HG03439 (cell line): ENCODE data around the gene GTF3A.
A peak's percentile ranks its signal among the peaks of the same experiment; 100 is the strongest.

Experiments used
- ATAC-seq: cut with Tn5 transposase; IDR thresholded peaks from one replicate; pipeline ENCODE4 v1.9.1; 2021; ENCODE audit warnings: mild to moderate bottlenecking, moderate library complexity; ENCODE audit not compliant: unreplicated experiment

Gene GTF3A

GRCh38 chr13:27404680-27405079 is 19.7 kb upstream of the GTF3A start:
- no peak for ATAC-seq

- no peak for ATAC-seq
These were observed 18.8 kb upstream of the GTF3A start for GRCh38 chr13:27405546-27406134.

- no peak for ATAC-seq
These were observed 18.1 kb upstream of the GTF3A start for GRCh38 chr13:27406178-27406939.

GRCh38 chr13:27408074-27408473 is 16.3 kb upstream of the GTF3A start:
- ATAC-seq = no peak

DNA sequence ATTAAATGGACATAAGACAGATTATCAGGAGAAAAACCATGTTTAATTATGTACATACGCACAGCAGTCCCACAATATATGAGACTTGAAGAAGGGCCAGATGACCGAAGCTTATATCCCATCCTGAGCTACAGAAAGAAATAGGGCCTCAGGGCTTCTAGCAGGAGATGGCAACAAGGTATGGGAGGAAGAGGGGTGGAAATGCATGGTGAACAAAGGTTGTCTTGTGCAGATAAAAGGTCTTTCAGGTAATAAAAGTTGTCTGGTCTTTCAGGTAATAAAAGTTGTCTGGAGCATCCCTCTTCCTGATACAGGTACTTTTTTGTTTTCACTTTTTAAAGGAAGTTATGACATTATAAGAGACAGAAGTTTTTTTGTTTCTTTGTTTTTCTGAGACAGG is 15.4 kb upstream of the GTF3A start:
- no peak for ATAC-seq

GRCh38 chr13:27411341-27411740 is 13.1 kb upstream of the GTF3A start:
- no peak for ATAC-seq

DNA sequence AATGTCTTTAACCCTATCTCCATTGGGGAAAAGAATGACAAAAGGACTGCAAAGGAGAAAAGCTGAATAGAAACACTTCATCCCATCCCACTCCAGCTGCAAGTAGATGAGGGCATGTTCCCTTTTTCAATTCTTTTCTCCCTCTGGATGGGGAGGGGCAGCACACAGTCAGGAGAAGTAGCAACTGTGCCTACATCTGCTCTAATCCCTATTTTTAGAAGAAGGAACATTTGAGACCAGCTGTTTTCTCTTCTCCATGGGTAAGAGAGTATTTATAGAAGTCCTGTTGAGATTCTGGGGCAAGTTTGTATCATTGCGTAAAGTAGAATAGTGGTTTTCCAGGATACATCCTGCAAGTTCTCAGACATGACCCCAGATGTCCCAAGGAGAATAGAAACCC is 9.3 kb upstream of the GTF3A start:
- no peak for ATAC-seq

GRCh38 chr13:27419328-27419727 is 5.1 kb upstream of the GTF3A start:
- no peak for ATAC-seq

GRCh38 chr13:27421101-27421871 is 3.1 kb upstream of the GTF3A start:
- no peak for ATAC-seq

DNA sequence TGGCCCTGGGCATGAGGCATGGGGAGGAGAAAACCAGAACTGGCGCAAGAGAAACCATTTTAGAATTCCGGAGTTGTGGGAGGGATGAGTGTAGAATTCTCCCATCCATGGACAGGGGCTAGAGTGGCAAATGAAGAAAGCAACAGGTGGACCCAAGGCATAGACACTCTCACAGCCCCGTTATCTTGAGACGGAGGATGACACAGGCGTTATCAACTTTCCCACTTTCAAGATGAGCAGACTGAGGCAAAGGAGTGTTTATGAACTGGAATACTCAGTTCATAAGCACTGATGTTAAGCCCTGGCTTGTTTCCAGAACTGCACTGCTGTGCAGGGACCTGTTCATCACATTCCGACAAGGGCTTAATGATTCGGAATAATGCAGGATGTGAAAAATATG is 1.1 kb upstream of the GTF3A start:
- ATAC-seq = no peak

DNA sequence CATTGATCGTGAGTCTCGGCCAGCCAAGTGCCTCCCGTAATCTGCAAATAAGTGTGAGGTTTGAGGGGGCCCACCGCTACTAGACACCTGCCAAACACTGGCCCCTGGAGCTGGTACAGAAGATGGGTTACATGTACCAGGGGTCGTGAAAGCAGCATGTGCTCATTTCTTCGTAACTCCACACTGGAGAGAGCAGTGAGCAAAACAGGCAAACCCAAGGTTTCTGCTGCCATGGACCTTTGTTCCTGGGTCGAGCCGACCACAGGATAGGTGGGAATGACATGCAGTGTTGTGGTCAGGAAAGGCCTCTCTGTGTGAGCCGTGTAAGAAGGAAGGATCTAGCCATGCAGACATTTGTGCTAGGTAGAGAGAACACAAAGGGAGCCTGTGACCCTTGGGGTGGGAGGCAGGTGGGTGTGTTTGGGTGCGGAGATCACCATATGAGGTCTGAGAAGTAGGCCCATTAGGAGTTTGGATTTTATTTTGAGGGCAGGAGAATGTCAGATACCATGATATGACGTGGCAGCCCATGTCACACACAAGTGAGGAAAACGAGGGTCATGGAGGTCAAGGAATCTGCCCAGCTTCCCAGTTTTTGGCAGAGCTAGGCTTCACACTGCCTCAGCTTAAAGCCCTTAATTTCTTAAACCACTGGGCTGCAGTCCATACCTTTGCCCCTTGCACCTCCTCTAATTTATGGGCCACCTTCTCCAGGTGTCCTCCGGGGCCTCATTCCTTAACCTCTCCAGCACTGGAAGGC is 919 bp downstream of the GTF3A start:
- peak; percentile 2 for ATAC-seq

- ATAC-seq = peak; percentile 57
These were observed 1.7 kb downstream of the GTF3A start for GRCh38 chr13:27425918-27426630.

- no peak for ATAC-seq
These were observed 3.2 kb downstream of the GTF3A start for GRCh38 chr13:27427641-27428040.

GRCh38 chr13:27428160-27428559 is 3.7 kb downstream of the GTF3A start:
- no peak for ATAC-seq

- no peak for ATAC-seq
These were observed 7.8 kb downstream of the GTF3A start for GRCh38 chr13:27432180-27432579.

DNA sequence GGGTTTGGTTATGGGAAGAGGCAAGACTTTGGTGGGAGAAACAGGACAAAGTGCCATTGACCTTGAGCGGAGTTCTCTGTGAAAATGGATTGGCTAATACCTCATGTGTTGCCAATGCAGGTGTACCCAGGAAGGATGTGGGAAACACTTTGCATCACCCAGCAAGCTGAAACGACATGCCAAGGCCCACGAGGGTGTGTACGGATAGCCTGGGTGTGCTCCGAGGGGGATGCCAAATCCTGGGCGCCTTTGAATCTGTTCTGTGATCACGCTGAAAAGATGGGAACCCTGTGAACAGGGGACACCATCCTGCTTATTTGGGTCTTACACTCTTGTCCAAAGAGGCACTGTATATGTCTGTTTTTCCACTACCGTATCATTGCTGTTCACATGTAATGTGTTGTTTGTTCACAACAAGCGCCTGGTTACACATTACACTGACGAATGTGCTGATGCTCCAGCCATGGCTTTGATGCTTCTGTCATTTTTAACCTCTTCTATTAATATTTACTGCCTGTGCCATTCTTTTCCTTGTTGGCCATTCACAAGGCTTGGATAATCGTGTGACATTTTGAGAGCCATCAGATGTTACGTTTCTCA is 8.3 kb downstream of the GTF3A start:
- no peak for ATAC-seq

- ATAC-seq = no peak
These were observed 12.7 kb downstream of the GTF3A start for GRCh38 chr13:27437126-27437525.

- no peak for ATAC-seq
These were observed 16.0 kb downstream of the GTF3A start for GRCh38 chr13:27440408-27440807.

- ATAC-seq = no peak
These were observed 17.7 kb downstream of the GTF3A start for GRCh38 chr13:27442071-27442647.

DNA sequence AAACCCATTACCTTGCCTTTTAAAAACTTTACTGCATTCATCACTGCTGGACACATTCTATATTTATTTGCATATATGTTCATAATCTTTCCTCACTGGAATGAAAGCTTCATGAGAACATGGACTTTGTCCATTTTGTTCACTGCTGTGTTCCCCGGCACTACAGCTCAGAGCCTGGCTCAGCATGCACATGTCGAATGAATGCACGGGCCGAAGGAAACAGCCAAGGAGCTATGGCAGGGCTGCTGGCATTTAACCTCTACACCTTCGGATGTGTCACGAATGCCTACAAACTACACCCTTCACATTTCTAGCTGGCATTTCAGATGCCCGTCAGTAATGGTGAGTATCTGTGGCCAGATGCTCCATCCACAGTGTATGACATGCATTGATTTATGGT is 18.4 kb downstream of the GTF3A start:
- no peak for ATAC-seq
